IMR-90 (cell line): ENCODE results near the gene PSAPL1. TPM values are rescaled to one million over a fixed set of nuclear protein-coding genes. Genes with fewer than 3 reads are reported as not detected.

Experiments
- ATAC-seq: fragments of 200-7000 bp; cut with Tn5 transposase; 2 replicates; pipeline ENCODE4 v1.9.1; 2020; ENCODE audit warnings: low read depth, mild to moderate bottlenecking, moderate library complexity
- BruUV-seq: library from RNA; stranded (reverse); fragments of 400-500 nt; replicated peaks from 2 replicates; lab custom pipeline; 2021; lab: Mats Ljungman, UMichigan
- CTCF ChIA-PET: fragments of 300-600 bp; formaldehyde crosslinking; extraction: SDS; loops from one replicate; lab custom pipeline; 2021; ENCODE audit warnings: antibody characterized with exemption; lab: Yijun Ruan, JAX
- POLR2A ChIA-PET: fragments of 300-600 bp; sonication (Branson Sonifier 250); formaldehyde crosslinking; loops from one replicate; lab custom pipeline; 2022; ENCODE audit warnings: antibody characterized with exemption; ENCODE audit not compliant: unreplicated experiment; lab: Charles Lee
- DNase-seq: peaks from one replicate; pipeline ENCODE4 v3.0.0; 2013
- H2AFZ ChIP-seq: replicated peaks from 2 replicates; pipeline ENCODE3; 2013; ENCODE audit warnings: low read length, mild to moderate bottlenecking; ENCODE audit not compliant: poor library complexity
- H2AK5ac ChIP-seq: 2 replicates; pipeline ENCODE4 v1.6.1; 2013; ENCODE audit warnings: low read depth, low read length, inconsistent platforms
- H2AK9ac ChIP-seq: replicated peaks from 2 replicates; pipeline ENCODE3; 2013; ENCODE audit warnings: mild to moderate bottlenecking, low read depth, low read length, moderate library complexity; ENCODE audit not compliant: poor library complexity
- H2BK120ac ChIP-seq: 2 replicates; pipeline ENCODE4 v1.6.1; 2013; ENCODE audit warnings: low read depth, low read length, inconsistent platforms
- H2BK15ac ChIP-seq: 3 replicates; pipeline ENCODE4 v1.6.1; 2013; ENCODE audit warnings: low read depth, low read length, inconsistent platforms
- H2BK20ac ChIP-seq: 2 replicates; pipeline ENCODE4 v1.6.1; 2013; ENCODE audit warnings: low read depth, mild to moderate bottlenecking, inconsistent platforms, low read length, moderate library complexity
- H2BK5ac ChIP-seq: 2 replicates; pipeline ENCODE4 v1.6.1; 2013; ENCODE audit warnings: mild to moderate bottlenecking, low read depth, low read length, inconsistent platforms; ENCODE audit not compliant: poor library complexity, severe bottlenecking
- H3K14ac ChIP-seq: replicated peaks from 2 replicates; pipeline ENCODE4 v1.6.1; 2013; ENCODE audit warnings: low read depth, low read length, inconsistent platforms
- H3K18ac ChIP-seq: 2 replicates; pipeline ENCODE4 v1.6.1; 2013; ENCODE audit warnings: low read depth, low read length, control low read depth
- H3K23ac ChIP-seq: 2 replicates; pipeline ENCODE4 v1.6.1; 2013; ENCODE audit warnings: low read depth, low read length, inconsistent platforms
- H3K27ac ChIP-seq: 2 replicates; pipeline ENCODE4 v1.5.1; 2013; ENCODE audit warnings: mild to moderate bottlenecking, control low read depth, low read length; ENCODE audit not compliant: insufficient read depth
- H3K27me3 ChIP-seq: 2 replicates; pipeline ENCODE4 v1.6.1; 2013; ENCODE audit warnings: low read length; ENCODE audit not compliant: control insufficient read depth, insufficient read depth
- H3K36me3 ChIP-seq: 2 replicates; pipeline ENCODE4 v1.6.1; 2013; ENCODE audit warnings: low read length, mixed read lengths; ENCODE audit not compliant: control insufficient read depth, insufficient read depth
- H3K4ac ChIP-seq: 2 replicates; pipeline ENCODE4 v1.6.1; 2013; ENCODE audit warnings: low read depth, low read length, inconsistent platforms
- H3K4me1 ChIP-seq: 2 replicates; pipeline ENCODE4 v1.6.1; 2013; ENCODE audit warnings: low read length, mixed read lengths; ENCODE audit not compliant: control insufficient read depth, insufficient read depth
- H3K4me2 ChIP-seq: 2 replicates; pipeline ENCODE4 v1.6.1; 2013; ENCODE audit warnings: low read depth, mild to moderate bottlenecking, control low read depth, low read length, moderate library complexity
- H3K4me3 ChIP-seq: 2 replicates; pipeline ENCODE4 v1.5.1; 2013; ENCODE audit warnings: low read depth, mild to moderate bottlenecking, control low read depth, low read length, moderate library complexity; ENCODE audit not compliant: insufficient read depth
- H3K56ac ChIP-seq: 2 replicates; pipeline ENCODE4 v1.6.1; 2013; ENCODE audit warnings: low read length, inconsistent platforms; ENCODE audit not compliant: insufficient read depth; ENCODE audit errors: extremely low read depth
- H3K79me1 ChIP-seq, 2 experiments: 2 replicates each; pipeline ENCODE4 v1.6.1; 2013; ENCODE audit warnings: low read length in 2 of 2, inconsistent platforms in 1 of 2, low read depth in 1 of 2
- H3K9ac ChIP-seq: 2 replicates; pipeline ENCODE4 v1.6.1; 2013; ENCODE audit warnings: low read depth, low read length, control low read depth
- H3K9me1 ChIP-seq: 2 replicates; pipeline ENCODE4 v1.6.1; 2013; ENCODE audit warnings: low read length, inconsistent platforms; ENCODE audit not compliant: insufficient read depth
- H3K9me3 ChIP-seq: 2 replicates; pipeline ENCODE4 v1.6.1; 2013; ENCODE audit warnings: low read length; ENCODE audit not compliant: control insufficient read depth, insufficient read depth
- H4K20me1 ChIP-seq: 2 replicates; pipeline ENCODE4 v1.6.1; 2013; ENCODE audit warnings: low read length, inconsistent platforms; ENCODE audit not compliant: insufficient read depth
- H4K5ac ChIP-seq: 2 replicates; pipeline ENCODE4 v1.6.1; 2013; ENCODE audit warnings: mild to moderate bottlenecking, low read depth, low read length, control low read depth
- H4K8ac ChIP-seq, 2 experiments: 2 replicates each; pipeline ENCODE4 v1.6.1; 2013; ENCODE audit warnings: low read depth in 2 of 2, low read length in 2 of 2, control low read depth in 1 of 2, inconsistent platforms in 1 of 2
- H4K91ac ChIP-seq: 2 replicates; pipeline ENCODE4 v1.6.1; 2013; ENCODE audit warnings: low read depth, low read length, inconsistent platforms; ENCODE audit not compliant: insufficient read depth
- BHLHE40 ChIP-seq: fragments of 150-350 bp; IDR thresholded peaks from 2 replicates; pipeline ENCODE4 v1.6.1; 2016; ENCODE audit warnings: mild to moderate bottlenecking, low read depth, low read length
- CEBPB ChIP-seq: IDR thresholded peaks from 2 replicates; pipeline ENCODE4 v1.6.1; 2012; ENCODE audit warnings: low read depth, low read length, improper control_type of control experiment
- CHD1 ChIP-seq: IDR thresholded peaks from 2 replicates; pipeline ENCODE4 v1.6.1; 2012; ENCODE audit warnings: low read depth, low read length, improper control_type of control experiment
- FOS ChIP-seq: fragments of 150-350 bp; IDR thresholded peaks from 2 replicates; pipeline ENCODE4 v1.6.1; 2016; ENCODE audit warnings: low read depth, low read length
- MAFK ChIP-seq: IDR thresholded peaks from 2 replicates; pipeline ENCODE4 v1.6.1; 2012; ENCODE audit warnings: low read depth, low read length, improper control_type of control experiment
- MAZ ChIP-seq: IDR thresholded peaks from 2 replicates; pipeline ENCODE4 v1.6.1; 2012; ENCODE audit warnings: low read depth, mild to moderate bottlenecking, low read length, improper control_type of control experiment, moderate library complexity, borderline replicate concordance
- MXI1 ChIP-seq: IDR thresholded peaks from 2 replicates; pipeline ENCODE4 v1.6.1; 2012; ENCODE audit warnings: low read depth, mild to moderate bottlenecking, low read length, moderate library complexity, borderline replicate concordance
- NFE2L2 ChIP-seq: fragments of 150-350 bp; IDR thresholded peaks from 2 replicates; pipeline ENCODE4 v1.6.1; 2016; ENCODE audit warnings: low read depth, mild to moderate bottlenecking, low read length
- POLR2A ChIP-seq: IDR thresholded peaks from 2 replicates; pipeline ENCODE4 v1.6.1; 2012; ENCODE audit warnings: mild to moderate bottlenecking, low read depth, low read length
- RAD21 ChIP-seq: IDR thresholded peaks from 2 replicates; pipeline ENCODE4 v1.6.1; 2012; ENCODE audit warnings: low read length, improper control_type of control experiment
- RCOR1 ChIP-seq: IDR thresholded peaks from 2 replicates; pipeline ENCODE4 v1.6.1; 2012; ENCODE audit warnings: mild to moderate bottlenecking, low read length, improper control_type of control experiment; ENCODE audit not compliant: insufficient replicate concordance
- RFX5 ChIP-seq: IDR thresholded peaks from 2 replicates; pipeline ENCODE4 v1.8.0; 2012; ENCODE audit warnings: low read depth, mild to moderate bottlenecking, low read length, moderate library complexity
- SMC3 ChIP-seq: fragments of 150-350 bp; IDR thresholded peaks from 2 replicates; pipeline ENCODE4 v1.6.1; 2016; ENCODE audit warnings: low read depth, mild to moderate bottlenecking, antibody characterized with exemption, low read length, moderate library complexity
- WGBS, 2 experiments: methylation state at CpG; one replicate each; pipeline versions ENCODE4 v1.1.5 to v1.1.7; 2013; ENCODE audit warnings: missing lambda C conversion rate in 2 of 2; ENCODE audit not compliant: insufficient read length in 1 of 2; ENCODE audit errors: extremely low coverage in 2 of 2; 5-methylcytosine and 5-hydroxymethylcytosine counted together
- dilution Hi-C: fragments of 300-500 bp; cut with HindIII; formaldehyde crosslinking; loops from one replicate; pipeline ENCODE4 v1.14.3; 2018; ENCODE audit warnings: low sequenced_read_pairs; ENCODE audit not compliant: unreplicated experiment
- in situ Hi-C: fragments of 300-500 bp; cut with MboI; formaldehyde crosslinking; loops from 3 replicates; pipeline ENCODE4 v1.14.3; 2019; ENCODE audit warnings: low sequenced_read_pairs, inconsistent platforms, mixed read lengths
- intact Hi-C: fragments of 100-400 bp; cut with micrococcal nuclease; formaldehyde crosslinking; loops from 2 replicates; pipeline ENCODE4 v1.10.0; 2022
- polyA plus RNA-seq, 3 experiments: library from polyadenylated mRNA; depleted of rRNA; stranded (reverse); fragments of >200 nt; gene quantifications; 2 replicates each; pipeline ENCODE4 v1.2.3, GENCODE V29; 2012; ENCODE audit warnings: low replicate concordance in 1 of 3
- total RNA-seq: library from RNA; depleted of rRNA; stranded (reverse); fragments of >200 nt; gene quantifications from 2 replicates; pipeline ENCODE4 v1.2.3, GENCODE V29; 2012
- TF ChIP-seq, protein P1 (sequence below): fragments of 150-350 bp; IDR thresholded peaks from 2 replicates; pipeline ENCODE4 v1.6.1; 2016; ENCODE audit warnings: low read depth, mild to moderate bottlenecking, low read length, moderate library complexity, borderline replicate concordance
- TF ChIP-seq, protein P2 (sequence below): conservative IDR thresholded peaks from 2 replicates; pipeline ENCODE4 v1.5.1; 2012; ENCODE audit warnings: mild to moderate bottlenecking, low read depth, low read length, improper control_type of control experiment
- TF ChIP-seq, protein P3 (sequence below): fragments of 150-350 bp; IDR thresholded peaks from 2 replicates; pipeline ENCODE4 v1.6.1; 2017; ENCODE audit warnings: mild to moderate bottlenecking, antibody characterized with exemption, low read length, low read depth

PSAPL1 gene
- total and polyA plus RNA-seq, 2 of the 4 experiments (the other 2 are of a cell fraction): not detected

DNA sequence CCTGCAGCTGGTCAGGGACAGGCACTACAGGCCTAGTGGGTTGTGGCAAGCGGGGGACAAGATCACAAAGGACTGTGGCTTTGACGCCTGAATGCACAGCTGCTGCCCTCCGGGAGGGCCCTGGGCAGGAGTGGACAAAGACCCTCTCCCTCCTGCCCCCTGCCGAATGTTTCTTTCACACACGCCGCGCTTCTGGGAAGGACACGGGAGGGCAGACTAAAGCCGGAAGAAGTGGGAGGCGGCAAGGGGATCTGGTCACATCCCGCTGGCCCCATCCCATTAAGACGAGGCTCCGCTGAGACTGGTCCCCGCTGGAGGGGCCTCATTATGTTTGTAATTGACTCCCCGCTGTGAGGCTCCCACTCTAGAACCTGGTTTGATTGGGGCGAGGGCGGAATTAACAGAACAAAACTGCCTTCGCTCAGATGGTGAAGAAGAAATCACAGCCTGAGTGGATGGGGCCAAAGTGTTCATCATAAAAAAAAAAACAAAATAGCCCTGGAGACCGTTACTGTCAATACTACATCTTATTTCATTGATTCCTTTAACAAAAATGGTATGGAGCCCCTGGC is 37.8 kb upstream of the PSAPL1 start:
- Histone ChIP-seq H2BK15ac (no peak overlapping the region), H2AFZ (no peak overlapping the region), H3K36me3 (no peaks in the 10 kb centered on the region), H3K4ac (no peak overlapping the region), H3K27ac (no peak overlapping the region), H3K9me1 (no peaks in the 10 kb centered on the region), H3K27me3 (peaks cover 32% of the 10 kb centered on the region), H3K4me2 (no peak overlapping the region), H3K56ac (no peak overlapping the region), H2BK20ac (no peak overlapping the region), H4K5ac (no peak overlapping the region), H2AK5ac (no peak overlapping the region), H4K8ac (no peak overlapping the region), H4K91ac (no peak overlapping the region), H3K23ac (no peak overlapping the region), H3K9me3 (no peaks in the 10 kb centered on the region), H3K9ac (no peak overlapping the region), H3K4me1 (no peaks in the 10 kb centered on the region), H4K20me1 (no peaks in the 10 kb centered on the region), H2BK120ac (no peak overlapping the region), H2BK5ac (no peak overlapping the region), H3K4me3 (no peak overlapping the region), H3K79me1 (no peaks in the 10 kb centered on the region), H3K14ac (no peak overlapping the region), H3K18ac (no peak overlapping the region), H2AK9ac (no peak overlapping the region)
- CTCF ChIA-PET: no interaction called here
- WGBS, 2 experiments: 53% methylated on average over 10 of the region's 19 CpGs; no CpG with 5 or more reads in 1 of the 2 experiments
- no TSS peak for BruUV-seq
- no peak for DNase-seq
- no peak for ATAC-seq
- in situ Hi-C loops (no loop called here), intact Hi-C loops (no loop called here), dilution Hi-C loops (no loop called here)
- POLR2A ChIA-PET: no interaction called here
- no peak for TF ChIP-seq RCOR1
- TF ChIP-seq POLR2A: no peak
- TF ChIP-seq MAZ: no peak
- TF ChIP-seq, protein P1, sequence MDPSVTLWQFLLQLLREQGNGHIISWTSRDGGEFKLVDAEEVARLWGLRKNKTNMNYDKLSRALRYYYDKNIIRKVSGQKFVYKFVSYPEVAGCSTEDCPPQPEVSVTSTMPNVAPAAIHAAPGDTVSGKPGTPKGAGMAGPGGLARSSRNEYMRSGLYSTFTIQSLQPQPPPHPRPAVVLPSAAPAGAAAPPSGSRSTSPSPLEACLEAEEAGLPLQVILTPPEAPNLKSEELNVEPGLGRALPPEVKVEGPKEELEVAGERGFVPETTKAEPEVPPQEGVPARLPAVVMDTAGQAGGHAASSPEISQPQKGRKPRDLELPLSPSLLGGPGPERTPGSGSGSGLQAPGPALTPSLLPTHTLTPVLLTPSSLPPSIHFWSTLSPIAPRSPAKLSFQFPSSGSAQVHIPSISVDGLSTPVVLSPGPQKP: no peak
- TF ChIP-seq, protein P2, sequence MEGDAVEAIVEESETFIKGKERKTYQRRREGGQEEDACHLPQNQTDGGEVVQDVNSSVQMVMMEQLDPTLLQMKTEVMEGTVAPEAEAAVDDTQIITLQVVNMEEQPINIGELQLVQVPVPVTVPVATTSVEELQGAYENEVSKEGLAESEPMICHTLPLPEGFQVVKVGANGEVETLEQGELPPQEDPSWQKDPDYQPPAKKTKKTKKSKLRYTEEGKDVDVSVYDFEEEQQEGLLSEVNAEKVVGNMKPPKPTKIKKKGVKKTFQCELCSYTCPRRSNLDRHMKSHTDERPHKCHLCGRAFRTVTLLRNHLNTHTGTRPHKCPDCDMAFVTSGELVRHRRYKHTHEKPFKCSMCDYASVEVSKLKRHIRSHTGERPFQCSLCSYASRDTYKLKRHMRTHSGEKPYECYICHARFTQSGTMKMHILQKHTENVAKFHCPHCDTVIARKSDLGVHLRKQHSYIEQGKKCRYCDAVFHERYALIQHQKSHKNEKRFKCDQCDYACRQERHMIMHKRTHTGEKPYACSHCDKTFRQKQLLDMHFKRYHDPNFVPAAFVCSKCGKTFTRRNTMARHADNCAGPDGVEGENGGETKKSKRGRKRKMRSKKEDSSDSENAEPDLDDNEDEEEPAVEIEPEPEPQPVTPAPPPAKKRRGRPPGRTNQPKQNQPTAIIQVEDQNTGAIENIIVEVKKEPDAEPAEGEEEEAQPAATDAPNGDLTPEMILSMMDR: no peak
- no peak for TF ChIP-seq SMC3
- no peak for TF ChIP-seq RFX5
- TF ChIP-seq, protein P3, sequence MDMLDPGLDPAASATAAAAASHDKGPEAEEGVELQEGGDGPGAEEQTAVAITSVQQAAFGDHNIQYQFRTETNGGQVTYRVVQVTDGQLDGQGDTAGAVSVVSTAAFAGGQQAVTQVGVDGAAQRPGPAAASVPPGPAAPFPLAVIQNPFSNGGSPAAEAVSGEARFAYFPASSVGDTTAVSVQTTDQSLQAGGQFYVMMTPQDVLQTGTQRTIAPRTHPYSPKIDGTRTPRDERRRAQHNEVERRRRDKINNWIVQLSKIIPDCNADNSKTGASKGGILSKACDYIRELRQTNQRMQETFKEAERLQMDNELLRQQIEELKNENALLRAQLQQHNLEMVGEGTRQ: no peak
- TF ChIP-seq BHLHE40: no peak
- TF ChIP-seq NFE2L2: no peak
- TF ChIP-seq MXI1: no peak
- no peak for TF ChIP-seq CEBPB
- TF ChIP-seq RAD21: no peak
- no peak for TF ChIP-seq MAFK
- no peak for TF ChIP-seq CHD1
- TF ChIP-seq FOS: no peak
